Measurements from ENCODE around the gene EPN3.
A peak's percentile ranks its signal among the peaks of the same experiment; 100 is the strongest.

Gene EPN3

GRCh38 chr17:50558581-50558940 lies 26.0 kb downstream of the EPN3 start:
- peak overlapping the region; percentile 58 for H3K4me3 ChIP-seq (ENCODE audit: insufficient read depth, low read depth, low read length)
- H3K27me3 ChIP-seq (ENCODE audit: control insufficient read depth, insufficient read depth, low read length, poor library complexity, severe bottlenecking): peaks cover 56% of the 10 kb centered on the region

GRCh38 chr17:50558941-50559614 lies 26.5 kb downstream of the EPN3 start:
- H3K4me3 ChIP-seq (ENCODE audit: insufficient read depth, low read depth, low read length): peak overlapping the region; percentile 58

More at GRCh38 chr17:50558581-50558940, 26.0 kb downstream of the EPN3 start:
- H3K27ac ChIP-seq (ENCODE audit: insufficient read depth, low read depth, low read length, poor library complexity, severe bottlenecking): no peak overlapping the region
- WGBS, 2 experiments: 7 to 8% methylated on average over 18 of the region's 18 CpGs
- peaks cover 39% of the 10 kb centered on the region for H3K4me1 ChIP-seq (ENCODE audit: control insufficient read depth, insufficient read depth, low read length)
- H3K36me3 ChIP-seq (ENCODE audit: control insufficient read depth, insufficient read depth, low read length): no peaks in the 10 kb centered on the region
- H3K9me3 ChIP-seq (ENCODE audit: control insufficient read depth, low read length): no peaks in the 10 kb centered on the region

GRCh38 chr17:50559674-50560184 lies 27.2 kb downstream of the EPN3 start:
- Histone ChIP-seq H3K36me3 (ENCODE audit: control insufficient read depth, insufficient read depth, low read length) (no peaks in the 10 kb centered on the region), H3K4me3 (ENCODE audit: insufficient read depth, low read depth, low read length) (peak overlapping the region; percentile 58), H3K27ac (ENCODE audit: insufficient read depth, low read depth, low read length, poor library complexity, severe bottlenecking) (peak overlapping the region; percentile 75), H3K4me1 (ENCODE audit: control insufficient read depth, insufficient read depth, low read length) (peaks cover 51% of the 10 kb centered on the region), H3K27me3 (ENCODE audit: control insufficient read depth, insufficient read depth, low read length, poor library complexity, severe bottlenecking) (peaks cover 68% of the 10 kb centered on the region), H3K9me3 (ENCODE audit: control insufficient read depth, low read length) (no peaks in the 10 kb centered on the region)
- 1% methylated on average over 27 of the region's 27 CpGs for WGBS, 2 experiments

More at GRCh38 chr17:50558941-50559614, 26.5 kb downstream of the EPN3 start:
- Histone ChIP-seq H3K27ac (ENCODE audit: insufficient read depth, low read depth, low read length, poor library complexity, severe bottlenecking) (no peak overlapping the region), H3K4me1 (ENCODE audit: control insufficient read depth, insufficient read depth, low read length) (peaks cover 44% of the 10 kb centered on the region), H3K9me3 (ENCODE audit: control insufficient read depth, low read length) (no peaks in the 10 kb centered on the region), H3K27me3 (ENCODE audit: control insufficient read depth, insufficient read depth, low read length, poor library complexity, severe bottlenecking) (peaks cover 61% of the 10 kb centered on the region), H3K36me3 (ENCODE audit: control insufficient read depth, insufficient read depth, low read length) (no peaks in the 10 kb centered on the region)
- 1% methylated on average over 55 of the region's 55 CpGs for WGBS, 2 experiments

- no peaks in the 10 kb centered on the region for H3K9me3 ChIP-seq (ENCODE audit: control insufficient read depth, low read length)
- no peaks in the 10 kb centered on the region for H3K36me3 ChIP-seq (ENCODE audit: control insufficient read depth, insufficient read depth, low read length)
- peak within 1 kb of the TSS; percentile 58 for H3K4me3 ChIP-seq (ENCODE audit: insufficient read depth, low read depth, low read length)
- peak within 1 kb of the TSS; percentile 75 for H3K27ac ChIP-seq (ENCODE audit: insufficient read depth, low read depth, low read length, poor library complexity, severe bottlenecking)
- H3K27me3 ChIP-seq (ENCODE audit: control insufficient read depth, insufficient read depth, low read length, poor library complexity, severe bottlenecking): peaks cover 69% of the 10 kb centered on the region
- WGBS, 2 experiments: 0% methylated on average over 56 of the region's 56 CpGs
- H3K4me1 ChIP-seq (ENCODE audit: control insufficient read depth, insufficient read depth, low read length): peaks cover 57% of the 10 kb centered on the region
These were observed 27.8 kb downstream of the EPN3 start, which contains the start of gene CACNA1G for GRCh38 chr17:50560185-50560824. Gene CACNA1G, plus strand, starts transcription at chr17:50560715. Its CDS starts 745 bp downstream, at chr17:50561460.

GRCh38 chr17:50560931-50561745 lies 28.6 kb downstream of the EPN3 start:
- Histone ChIP-seq H3K36me3 (ENCODE audit: control insufficient read depth, insufficient read depth, low read length) (no peaks in the 10 kb centered on the region), H3K4me3 (ENCODE audit: insufficient read depth, low read depth, low read length) (peak overlapping the region; percentile 58), H3K9me3 (ENCODE audit: control insufficient read depth, low read length) (no peaks in the 10 kb centered on the region), H3K4me1 (ENCODE audit: control insufficient read depth, insufficient read depth, low read length) (peaks cover 64% of the 10 kb centered on the region), H3K27ac (ENCODE audit: insufficient read depth, low read depth, low read length, poor library complexity, severe bottlenecking) (no peak overlapping the region), H3K27me3 (ENCODE audit: control insufficient read depth, insufficient read depth, low read length, poor library complexity, severe bottlenecking) (peaks cover 69% of the 10 kb centered on the region)
- WGBS, 2 experiments: 0% methylated on average over 88 of the region's 88 CpGs

DNA sequence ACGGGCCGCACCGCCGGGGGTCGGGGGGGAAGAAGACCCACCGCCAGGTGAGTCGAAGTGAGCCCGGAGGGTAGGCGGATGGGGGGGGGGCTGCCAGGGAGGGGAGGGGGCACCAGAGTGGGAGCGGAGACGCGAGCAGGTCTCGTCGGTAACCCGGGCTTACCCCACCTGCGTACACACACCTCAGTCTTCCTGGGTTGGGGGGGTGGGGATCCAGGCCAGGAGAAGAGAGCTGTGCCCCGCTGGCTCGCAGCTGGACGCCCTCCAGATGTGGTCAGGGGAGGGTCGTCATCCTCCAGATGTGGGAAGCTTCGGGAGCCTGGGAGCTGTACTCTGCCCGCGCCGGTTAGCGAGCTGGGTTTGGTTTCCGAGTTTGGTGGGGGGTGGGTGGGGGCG lies 29.2 kb downstream of the EPN3 start:
- H3K36me3 ChIP-seq (ENCODE audit: control insufficient read depth, insufficient read depth, low read length): no peaks in the 10 kb centered on the region
- no peak overlapping the region for H3K27ac ChIP-seq (ENCODE audit: insufficient read depth, low read depth, low read length, poor library complexity, severe bottlenecking)
- H3K4me3 ChIP-seq (ENCODE audit: insufficient read depth, low read depth, low read length): peak overlapping the region; percentile 58
- 0% methylated on average over 21 of the region's 27 CpGs for WGBS, 2 experiments
- peaks cover 70% of the 10 kb centered on the region for H3K4me1 ChIP-seq (ENCODE audit: control insufficient read depth, insufficient read depth, low read length)
- no peaks in the 10 kb centered on the region for H3K9me3 ChIP-seq (ENCODE audit: control insufficient read depth, low read length)
- peaks cover 69% of the 10 kb centered on the region for H3K27me3 ChIP-seq (ENCODE audit: control insufficient read depth, insufficient read depth, low read length, poor library complexity, severe bottlenecking)

GRCh38 chr17:50562242-50563091 lies 29.9 kb downstream of the EPN3 start:
- peaks cover 70% of the 10 kb centered on the region for H3K4me1 ChIP-seq (ENCODE audit: control insufficient read depth, insufficient read depth, low read length)
- no peaks in the 10 kb centered on the region for H3K36me3 ChIP-seq (ENCODE audit: control insufficient read depth, insufficient read depth, low read length)
- 3 to 5% methylated on average over 22 of the region's 22 CpGs for WGBS, 2 experiments
- H3K4me3 ChIP-seq (ENCODE audit: insufficient read depth, low read depth, low read length): peak overlapping the region; percentile 31
- no peak overlapping the region for H3K27ac ChIP-seq (ENCODE audit: insufficient read depth, low read depth, low read length, poor library complexity, severe bottlenecking)
- peaks cover 68% of the 10 kb centered on the region for H3K27me3 ChIP-seq (ENCODE audit: control insufficient read depth, insufficient read depth, low read length, poor library complexity, severe bottlenecking)
- H3K9me3 ChIP-seq (ENCODE audit: control insufficient read depth, low read length): no peaks in the 10 kb centered on the region

- Histone ChIP-seq H3K27ac (ENCODE audit: insufficient read depth, low read depth, low read length, poor library complexity, severe bottlenecking) (no peak overlapping the region), H3K4me1 (ENCODE audit: control insufficient read depth, insufficient read depth, low read length) (peaks cover 63% of the 10 kb centered on the region), H3K9me3 (ENCODE audit: control insufficient read depth, low read length) (no peaks in the 10 kb centered on the region), H3K27me3 (ENCODE audit: control insufficient read depth, insufficient read depth, low read length, poor library complexity, severe bottlenecking) (peaks cover 62% of the 10 kb centered on the region), H3K36me3 (ENCODE audit: control insufficient read depth, insufficient read depth, low read length) (no peaks in the 10 kb centered on the region), H3K4me3 (ENCODE audit: insufficient read depth, low read depth, low read length) (peak overlapping the region; percentile 31)
- whole genome bisulfite sequencing, 2 experiments: 33 to 34% methylated on average over 4 of the region's 4 CpGs
These were observed 30.6 kb downstream of the EPN3 start for GRCh38 chr17:50563092-50563511.

DNA sequence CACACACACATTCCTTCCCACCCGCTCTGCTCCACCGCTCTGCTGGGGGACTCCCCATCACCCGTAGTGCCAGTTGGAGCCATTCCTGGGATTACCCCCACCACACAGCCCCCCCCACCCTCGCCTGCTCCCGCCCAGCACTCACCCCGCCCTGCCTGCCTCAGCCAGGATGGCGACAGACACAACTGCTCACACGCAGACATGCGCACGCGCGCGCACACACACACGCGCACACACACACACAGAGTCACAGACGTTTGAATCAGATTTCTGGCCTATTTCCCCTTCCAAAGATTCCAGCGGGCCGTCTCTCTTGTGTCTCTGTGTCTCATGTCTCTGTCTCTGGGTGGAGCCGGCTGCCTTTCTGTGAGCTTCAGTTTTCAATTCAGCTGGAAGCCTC lies 32.4 kb downstream of the EPN3 start:
- Histone ChIP-seq H3K4me3 (ENCODE audit: insufficient read depth, low read depth, low read length) (no peak overlapping the region), H3K9me3 (ENCODE audit: control insufficient read depth, low read length) (no peaks in the 10 kb centered on the region), H3K27me3 (ENCODE audit: control insufficient read depth, insufficient read depth, low read length, poor library complexity, severe bottlenecking) (peaks cover 43% of the 10 kb centered on the region), H3K36me3 (ENCODE audit: control insufficient read depth, insufficient read depth, low read length) (no peaks in the 10 kb centered on the region), H3K27ac (ENCODE audit: insufficient read depth, low read depth, low read length, poor library complexity, severe bottlenecking) (no peak overlapping the region), H3K4me1 (ENCODE audit: control insufficient read depth, insufficient read depth, low read length) (peaks cover 60% of the 10 kb centered on the region)
- WGBS, 2 experiments: 43 to 50% methylated on average over 19 of the region's 19 CpGs
